Subcutaneous abdominal adipose tissue (tissue), 5 donors: Measurements from ENCODE around the gene OR10H2.
"Not testable (repeated sequence)": the region's sequence is repeated elsewhere in the genome, so short reads cannot be mapped to it uniquely, and the experiment has no call there.

Experiments
- H3K27ac ChIP-seq: one replicate; pipeline ENCODE4 v1.7.0; 2013; ENCODE audit warnings: low read depth, mild to moderate bottlenecking, inconsistent platforms, low read length, moderate library complexity
- H3K27me3 ChIP-seq, 5 donors: one replicate each; pipeline ENCODE4 v1.7.0; 2013; ENCODE audit warnings: low read length in 5 of 5, inconsistent platforms in 1 of 5; ENCODE audit not compliant: control insufficient read depth in 5 of 5, insufficient read depth in 4 of 5
- H3K36me3 ChIP-seq, 5 donors: one replicate each; pipeline ENCODE4 v1.7.0; 2013; ENCODE audit warnings: low read length in 5 of 5; ENCODE audit not compliant: control insufficient read depth in 5 of 5, insufficient read depth in 5 of 5
- H3K4me1 ChIP-seq, 5 donors: one replicate each; pipeline ENCODE4 v1.7.0; 2013; ENCODE audit warnings: low read length in 5 of 5, mild to moderate bottlenecking in 3 of 5, moderate library complexity in 1 of 5; ENCODE audit not compliant: control insufficient read depth in 5 of 5, insufficient read depth in 5 of 5
- H3K4me3 ChIP-seq, 5 donors: one replicate each; pipeline ENCODE4 v1.7.0; 2013; ENCODE audit warnings: low read length in 5 of 5, low read depth in 1 of 5
- H3K9ac ChIP-seq, 5 donors: one replicate each; pipeline ENCODE4 v1.7.0; 2013; ENCODE audit warnings: low read length in 5 of 5, mild to moderate bottlenecking in 4 of 5, moderate library complexity in 3 of 5
- H3K9me3 ChIP-seq, 5 donors: one replicate each; pipeline ENCODE4 v1.7.0; 2013; ENCODE audit warnings: low read length in 5 of 5; ENCODE audit not compliant: control insufficient read depth in 5 of 5
- donor health status: healthy.
- donor health status: healthy.
- donor health status: healthy.
- donor health status: healthy.
- donor health status: healthy.

Gene OR10H2

GRCh38 chr19:15727724-15728123 lies at the start of gene OR10H2:
Gene OR10H2, plus strand, starts transcription at chr19:15728024. Its CDS starts 20 bp downstream, at chr19:15728044.
- Histone ChIP-seq H3K27me3 (peaks cover 8 to 15% (median 11%) of the 10 kb centered on the region in 5 donors), H3K9ac (no peak within 1 kb of the TSS), H3K4me3 (no peak within 1 kb of the TSS), H3K4me1 (peaks cover 0 to 5% (median 0%) of the 10 kb centered on the region in 5 donors), H3K9me3 (peaks cover 0 to 4% (median 0%) of the 10 kb centered on the region in 5 donors), H3K36me3 (no peaks in the 10 kb centered on the region), H3K27ac (no peak within 1 kb of the TSS)

GRCh38 chr19:15679089-15679488 lies 48.7 kb upstream of the OR10H2 start:
- Histone ChIP-seq H3K4me1 (peaks cover 0 to 11% (median 0%) of the 10 kb centered on the region in 5 donors), H3K9ac (no peak overlapping the region), H3K36me3 (peaks cover 6 to 53% (median 46%) of the 10 kb centered on the region in 5 donors), H3K9me3 (no peaks in the 10 kb centered on the region), H3K4me3 (no peak overlapping the region), H3K27ac (no peak overlapping the region), H3K27me3 (no peaks in the 10 kb centered on the region)

- H3K9me3 ChIP-seq, H3K9ac ChIP-seq, H3K27ac ChIP-seq, H3K4me3 ChIP-seq, H3K27me3 ChIP-seq, H3K4me1 ChIP-seq: not testable (repeated sequence)
- peaks cover 10 to 61% (median 54%) of the 10 kb centered on the region in 5 donors for H3K36me3 ChIP-seq
Observed at GRCh38 chr19:15679865-15680264, 48.0 kb upstream of the OR10H2 start.

- no peaks in the 10 kb centered on the region for H3K9me3 ChIP-seq
- no peak overlapping the region for H3K4me3 ChIP-seq
- H3K36me3 ChIP-seq, result peaks cover 10 to 69% (median 62%) of the 10 kb centered on the region in 5 donors
- no peak overlapping the region for H3K27ac ChIP-seq
- no peaks in the 10 kb centered on the region for H3K4me1 ChIP-seq
- H3K9ac ChIP-seq, result no peak overlapping the region
- H3K27me3 ChIP-seq, result no peaks in the 10 kb centered on the region
Observed at GRCh38 chr19:15680478-15681322, 47.1 kb upstream of the OR10H2 start.

GRCh38 chr19:15683411-15683810 lies 44.4 kb upstream of the OR10H2 start:
- H3K27ac ChIP-seq, result no peak overlapping the region
- no peak overlapping the region for H3K4me3 ChIP-seq
- H3K36me3 ChIP-seq, result peaks cover 16 to 83% (median 77%) of the 10 kb centered on the region in 5 donors
- H3K4me1 ChIP-seq, result no peaks in the 10 kb centered on the region
- peaks cover 2 to 11% (median 9%) of the 10 kb centered on the region in 5 donors for H3K9me3 ChIP-seq
- H3K9ac ChIP-seq, result no peak overlapping the region
- H3K27me3 ChIP-seq, result no peaks in the 10 kb centered on the region

GRCh38 chr19:15684828-15685227 lies 43.0 kb upstream of the OR10H2 start:
- Histone ChIP-seq H3K9me3 (peaks cover 4 to 16% (median 11%) of the 10 kb centered on the region in 5 donors), H3K27ac (no peak overlapping the region), H3K4me3 (no peak overlapping the region), H3K9ac (no peak overlapping the region), H3K4me1 (no peaks in the 10 kb centered on the region), H3K27me3 (no peaks in the 10 kb centered on the region), H3K36me3 (peaks cover 20 to 72% (median 66%) of the 10 kb centered on the region in 5 donors)

- H3K36me3 ChIP-seq, result peaks cover 8 to 28% (median 13%) of the 10 kb centered on the region in 5 donors
- H3K27me3 ChIP-seq, result no peaks in the 10 kb centered on the region
- H3K9ac ChIP-seq, result no peak overlapping the region
- H3K9me3 ChIP-seq, result peaks cover 0 to 3% (median 2%) of the 10 kb centered on the region in 5 donors
- H3K4me1 ChIP-seq, result peaks cover 0 to 3% (median 0%) of the 10 kb centered on the region in 5 donors
- no peak overlapping the region for H3K27ac ChIP-seq
- H3K4me3 ChIP-seq, result no peak overlapping the region
Observed at GRCh38 chr19:15696654-15697194, 31.1 kb upstream of the OR10H2 start.

GRCh38 chr19:15701757-15702533 lies 25.9 kb upstream of the OR10H2 start:
- H3K9me3 ChIP-seq, result peaks cover 0 to 2% (median 0%) of the 10 kb centered on the region in 5 donors
- H3K27me3 ChIP-seq, result no peaks in the 10 kb centered on the region
- H3K27ac ChIP-seq, result no peak overlapping the region
- no peak overlapping the region for H3K9ac ChIP-seq
- peaks cover 3 to 19% (median 18%) of the 10 kb centered on the region in 5 donors for H3K4me1 ChIP-seq
- peaks cover 7 to 17% (median 8%) of the 10 kb centered on the region in 5 donors for H3K36me3 ChIP-seq
- H3K4me3 ChIP-seq, result no peak overlapping the region

GRCh38 chr19:15702534-15702930 lies 25.3 kb upstream of the OR10H2 start:
- H3K4me3 ChIP-seq, result no peak overlapping the region
- H3K36me3 ChIP-seq, result peaks cover 3 to 11% (median 8%) of the 10 kb centered on the region in 5 donors
- H3K9me3 ChIP-seq, result peaks cover 0 to 2% (median 0%) of the 10 kb centered on the region in 5 donors
- no peak overlapping the region for H3K9ac ChIP-seq
- H3K27me3 ChIP-seq, result no peaks in the 10 kb centered on the region
- H3K4me1 ChIP-seq, result peaks cover 3 to 19% (median 18%) of the 10 kb centered on the region in 5 donors
- H3K27ac ChIP-seq, result no peak overlapping the region
